DND-41 (cell line): Measurements from ENCODE around the gene ENOPH1.

Experiments used
- ATAC-seq: fragments of 200-7000 bp; cut with Tn5 transposase; 3 replicates; pipeline ENCODE4 v1.9.1; 2021; ENCODE audit warnings: low read depth; ENCODE audit not compliant: insufficient read depth
- DNase-seq: peaks from one replicate; pipeline ENCODE4 v3.0.0-alpha.2; 2020
- H2AFZ ChIP-seq: 2 replicates; pipeline ENCODE4 v1.6.0; 2012; ENCODE audit warnings: low read depth, low read length
- H3K27ac ChIP-seq: 2 replicates; pipeline ENCODE4 v1.5.1; 2012; ENCODE audit warnings: low read length, inconsistent platforms
- H3K27me3 ChIP-seq: fragments of 200-600 bp; sonication (generic); 2 replicates; pipeline ENCODE4 v1.6.0; 2012; ENCODE audit warnings: low read length, mild to moderate bottlenecking, inconsistent platforms; ENCODE audit not compliant: insufficient read depth, poor library complexity
- H3K36me3 ChIP-seq: 2 replicates; pipeline ENCODE4 v1.5.1; 2012; ENCODE audit warnings: low read length, inconsistent platforms; ENCODE audit not compliant: insufficient read depth
- H3K4me1 ChIP-seq: 2 replicates; pipeline ENCODE4 v1.5.1; 2012; ENCODE audit warnings: mild to moderate bottlenecking, low read length; ENCODE audit not compliant: insufficient read depth
- H3K4me2 ChIP-seq: 2 replicates; pipeline ENCODE4 v1.6.0; 2012; ENCODE audit warnings: mild to moderate bottlenecking, moderate library complexity, low read length, inconsistent platforms; ENCODE audit not compliant: insufficient read depth
- H3K4me3 ChIP-seq, 2 experiments: fragments of 200-600 bp in 1 of 2; shearing (Covaris generic) in 1 of 2; 2 replicates each; pipeline ENCODE4 v1.5.1; 2012 to 2016; ENCODE audit warnings: inconsistent platforms in 2 of 2, low read length in 2 of 2, mild to moderate bottlenecking in 2 of 2, low read depth in 1 of 2, moderate library complexity in 1 of 2
- H3K79me2 ChIP-seq: 2 replicates; pipeline ENCODE4 v1.6.0; 2012; ENCODE audit warnings: low read length, inconsistent platforms; ENCODE audit not compliant: insufficient read depth
- H3K9ac ChIP-seq: 2 replicates; pipeline ENCODE4 v1.6.0; 2012; ENCODE audit warnings: low read depth, mild to moderate bottlenecking, inconsistent platforms, low read length, moderate library complexity
- H3K9me3 ChIP-seq: 2 replicates; pipeline ENCODE4 v1.5.1; 2012; ENCODE audit warnings: low read length, moderate library complexity, mild to moderate bottlenecking, inconsistent platforms; ENCODE audit not compliant: insufficient read depth, severe bottlenecking
- H4K20me1 ChIP-seq: 2 replicates; pipeline ENCODE4 v1.6.0; 2012; ENCODE audit warnings: low read length; ENCODE audit not compliant: insufficient read depth
- CTCF ChIP-seq: IDR thresholded peaks from 2 replicates; pipeline ENCODE4 v1.5.1; 2012; ENCODE audit warnings: borderline replicate concordance, low read length, moderate library complexity, mild to moderate bottlenecking; ENCODE audit not compliant: poor library complexity, severe bottlenecking; ENCODE audit errors: extremely low read depth
- EZH2 ChIP-seq: IDR thresholded peaks from 3 replicates; pipeline ENCODE4 v1.6.1; 2012; ENCODE audit warnings: borderline replicate concordance, low read depth, mild to moderate bottlenecking, moderate library complexity, low read length, inconsistent platforms; ENCODE audit not compliant: severe bottlenecking

The ENOPH1 gene

GRCh38 chr4:82458729-82459128 lies 28.3 kb downstream of the ENOPH1 start:
- Histone ChIP-seq H3K9ac (no peak overlapping the region), H3K4me3 (no peak overlapping the region), H3K27ac (no peak overlapping the region), H4K20me1 (no peaks in the 10 kb centered on the region; the same call in 1 of the 2 replicates), H2AFZ (no peak overlapping the region), H3K4me2 (no peak overlapping the region), H3K9me3 (no peaks in the 10 kb centered on the region), H3K79me2 (peaks cover 4% of the 10 kb centered on the region), H3K36me3 (peaks cover 79% of the 10 kb centered on the region), H3K27me3 (no peaks in the 10 kb centered on the region), H3K4me1 (no peaks in the 10 kb centered on the region)
- no peak for TF ChIP-seq EZH2
- TF ChIP-seq CTCF, result no peak
- DNase-seq (no peak), ATAC-seq (no peak)

GRCh38 chr4:82461710-82462109 lies 31.3 kb downstream of the ENOPH1 start:
- H3K27me3 ChIP-seq, result no peaks in the 10 kb centered on the region

GRCh38 chr4:82462415-82462831 lies 32.0 kb downstream of the ENOPH1 start:
- TF ChIP-seq CTCF (peak; percentile 85), EZH2 (no peak)
- no peaks in the 10 kb centered on the region for H3K4me1 ChIP-seq
- no peaks in the 10 kb centered on the region for H4K20me1 ChIP-seq
- no peak overlapping the region for H2AFZ ChIP-seq
- H3K9me3 ChIP-seq, result no peaks in the 10 kb centered on the region
- H3K4me2 ChIP-seq, result no peak overlapping the region
- H3K27me3 ChIP-seq, result no peaks in the 10 kb centered on the region
- no peak overlapping the region for H3K27ac ChIP-seq
- H3K9ac ChIP-seq, result no peak overlapping the region; the same call in 1 of the 2 replicates
- H3K36me3 ChIP-seq, result peaks cover 54% of the 10 kb centered on the region
- ATAC-seq, result peak; percentile 92
- no peaks in the 10 kb centered on the region for H3K79me2 ChIP-seq
- H3K4me3 ChIP-seq, result no peak overlapping the region
- DNase-seq, result peak; percentile 85

More at GRCh38 chr4:82461710-82462109, 31.3 kb downstream of the ENOPH1 start:
- Histone ChIP-seq H3K27ac (no peak overlapping the region), H3K9ac (no peak overlapping the region), H3K4me3 (no peak overlapping the region), H3K4me1 (no peaks in the 10 kb centered on the region), H3K36me3 (peaks cover 56% of the 10 kb centered on the region), H3K79me2 (no peaks in the 10 kb centered on the region), H3K4me2 (no peak overlapping the region), H3K9me3 (no peaks in the 10 kb centered on the region), H2AFZ (no peak overlapping the region), H4K20me1 (no peaks in the 10 kb centered on the region)
- DNase-seq, result no peak
- TF ChIP-seq CTCF (no peak), EZH2 (no peak)
- ATAC-seq, result no peak

- Histone ChIP-seq H3K27me3 (no peaks in the 10 kb centered on the region), H4K20me1 (no peaks in the 10 kb centered on the region), H3K9me3 (no peaks in the 10 kb centered on the region), H3K27ac (no peak overlapping the region), H3K79me2 (no peaks in the 10 kb centered on the region), H3K4me1 (no peaks in the 10 kb centered on the region), H3K9ac (no peak overlapping the region), H2AFZ (no peak overlapping the region), H3K4me2 (no peak overlapping the region), H3K4me3 (no peak overlapping the region), H3K36me3 (peaks cover 51% of the 10 kb centered on the region)
- no peak for ATAC-seq
- TF ChIP-seq EZH2 (no peak), CTCF (no peak)
- DNase-seq, result no peak
Observed at GRCh38 chr4:82463221-82463620, 32.8 kb downstream of the ENOPH1 start.
